GM21737 (cell line): Measurements from ENCODE around the gene ETV5.
"Not testable (repeated sequence)": the region's sequence is repeated elsewhere in the genome, so short reads cannot be mapped to it uniquely, and the experiment has no call there.

Source experiments
- ATAC-seq: cut with Tn5 transposase; IDR thresholded peaks from one replicate; pipeline ENCODE4 v1.9.1; 2021; ENCODE audit warnings: mild to moderate bottlenecking, moderate library complexity; ENCODE audit not compliant: unreplicated experiment

The ETV5 gene

DNA sequence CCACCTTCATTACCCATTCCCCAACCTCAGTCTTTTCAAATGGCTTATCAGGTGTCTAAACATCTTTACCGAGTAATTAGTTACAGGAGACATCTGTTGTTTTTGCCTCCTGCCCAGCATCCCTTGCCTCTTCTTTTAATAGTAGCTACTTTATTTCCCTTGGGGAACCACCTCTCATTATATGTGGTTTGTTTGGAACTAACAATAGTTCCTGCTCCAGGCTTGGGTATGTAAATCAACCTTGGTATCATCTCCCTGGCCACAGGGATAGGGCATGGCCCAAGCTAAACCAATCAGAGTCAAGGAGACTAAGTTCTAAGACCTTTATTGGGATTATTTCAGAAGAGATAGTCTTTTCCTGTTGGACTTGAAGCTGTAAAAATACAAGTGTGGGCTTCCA, 76.6 kb downstream of the ETV5 start:
- no peak for ATAC-seq

DNA sequence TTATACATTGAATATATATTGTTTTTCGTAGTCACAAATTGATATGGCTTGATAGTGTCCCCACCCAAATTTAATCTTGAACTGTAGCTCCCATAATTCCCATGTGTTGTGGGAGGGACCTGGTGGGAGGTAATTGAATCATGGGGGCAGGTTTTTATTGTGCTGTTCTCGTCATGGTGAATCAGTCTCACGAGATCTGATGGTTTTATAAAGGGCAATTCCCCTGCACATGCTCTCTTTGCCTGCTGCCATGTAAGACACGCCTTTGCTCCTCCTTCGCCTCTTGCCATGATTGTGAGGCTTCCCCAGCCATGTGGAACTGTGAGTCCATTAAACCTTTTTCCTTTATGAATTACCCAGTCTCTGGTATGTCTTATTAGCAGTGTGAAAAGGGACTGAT, 82.9 kb downstream of the ETV5 start:
- ATAC-seq: not testable (repeated sequence)

DNA sequence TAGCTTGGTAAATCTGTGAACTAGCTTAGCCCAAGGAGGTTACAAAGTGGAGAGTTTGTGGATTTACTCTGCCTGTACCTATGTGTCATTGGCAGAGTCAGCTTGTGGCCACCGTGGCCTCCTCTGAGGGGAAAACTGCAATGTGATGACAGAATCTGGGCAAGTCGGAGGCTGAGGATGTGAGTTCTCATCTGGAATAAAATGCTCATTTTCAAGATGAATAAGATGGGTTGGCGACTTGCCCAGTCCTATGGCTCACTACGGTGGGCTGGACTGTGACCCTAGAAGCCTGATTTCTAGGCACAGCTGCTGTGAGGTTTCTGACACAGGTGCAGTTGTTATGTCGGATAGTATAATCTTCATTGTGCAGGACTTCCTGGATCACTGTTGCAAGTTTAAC, 83.7 kb downstream of the ETV5 start:
- ATAC-seq: no peak

DNA sequence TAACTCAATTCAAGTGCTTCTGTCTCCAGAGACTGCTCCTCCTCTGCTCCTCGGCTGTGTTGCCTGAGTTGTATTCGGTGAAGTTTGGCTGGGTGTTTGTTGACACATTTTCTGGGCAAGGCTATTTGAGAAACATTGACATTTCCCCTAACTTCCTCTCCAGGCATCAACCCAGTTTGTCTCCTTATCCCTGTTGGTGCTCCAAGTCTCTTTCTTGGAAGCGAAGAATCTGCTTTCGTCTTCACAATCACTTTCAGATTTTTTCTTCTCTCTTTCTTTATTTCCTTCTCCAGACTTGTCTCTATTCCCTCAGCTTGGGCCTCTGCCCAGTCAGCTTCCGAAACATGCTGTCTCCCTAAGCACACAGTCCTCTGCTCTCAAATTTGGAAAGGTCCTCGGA, 84.7 kb downstream of the ETV5 start:
- no peak for ATAC-seq

DNA sequence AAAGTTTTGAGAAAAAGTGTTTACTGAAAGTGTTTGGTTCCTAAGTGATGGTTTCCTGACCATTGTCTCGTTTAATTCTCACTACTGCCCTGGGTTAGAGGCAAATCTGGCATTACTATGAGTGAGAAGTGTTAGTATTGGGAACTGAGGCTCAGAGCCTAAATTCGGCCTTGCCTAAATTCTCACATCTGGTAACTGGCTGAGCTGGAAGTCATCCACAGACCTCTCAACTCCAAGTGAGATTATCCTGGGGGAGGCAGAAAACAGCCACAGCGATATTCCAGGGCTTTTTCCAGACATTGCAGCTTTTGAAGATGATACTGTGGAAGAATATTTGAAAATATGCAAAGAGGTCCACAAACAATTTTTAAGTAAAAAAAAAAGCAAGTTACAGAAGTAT, 86.0 kb downstream of the ETV5 start:
- ATAC-seq: no peak

DNA sequence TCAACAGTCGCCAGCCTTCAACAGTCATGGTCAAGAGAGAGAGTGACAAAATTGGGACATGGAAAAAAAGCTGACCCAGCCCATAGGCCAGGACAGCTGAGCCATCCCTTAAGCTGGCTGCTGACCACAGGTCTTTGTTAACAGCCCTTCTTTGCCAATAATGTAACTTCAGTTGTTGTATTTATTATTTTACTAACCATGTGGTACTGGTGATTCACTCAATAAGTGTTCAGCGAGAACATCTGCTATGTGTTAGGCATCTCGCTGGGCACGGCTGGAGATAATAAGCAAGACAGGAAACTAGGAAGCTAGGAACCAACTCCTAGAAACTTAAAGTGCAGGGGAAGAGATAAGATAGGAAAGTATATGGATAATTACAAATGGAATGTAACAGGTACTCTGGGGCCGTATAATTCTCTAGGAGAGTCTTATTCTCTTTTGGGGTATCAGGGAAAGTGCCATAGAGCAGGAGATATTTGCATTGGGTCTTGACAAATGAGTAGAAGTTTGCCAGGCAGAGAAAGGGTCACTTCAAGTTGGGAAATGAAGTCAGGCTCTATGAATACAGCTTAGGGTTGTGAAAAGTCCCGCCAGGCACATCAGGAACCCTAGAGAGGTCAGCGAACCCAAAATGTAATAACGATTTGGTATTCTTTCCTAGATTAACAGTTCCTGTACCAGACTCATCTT, 87.1 kb downstream of the ETV5 start:
- ATAC-seq: no peak

DNA sequence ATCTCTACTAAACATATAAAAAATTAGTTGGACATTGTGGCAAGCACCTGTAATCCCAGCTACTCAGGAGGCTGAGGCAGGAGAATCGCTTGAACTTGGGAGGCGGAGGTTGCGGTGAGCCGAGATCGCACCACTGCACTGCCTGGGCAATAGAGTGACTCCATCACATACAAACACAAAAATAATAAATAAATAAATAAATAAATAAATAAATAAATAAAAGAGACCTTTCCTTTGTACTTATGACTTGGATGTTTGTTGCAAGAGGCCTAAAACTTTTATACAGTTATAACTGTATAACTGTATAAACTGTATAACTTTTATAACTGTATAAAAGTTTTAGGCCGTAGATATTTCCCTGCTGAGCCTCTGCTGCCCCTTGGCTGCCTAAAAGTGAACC, 87.6 kb downstream of the ETV5 start:
- not testable (repeated sequence) for ATAC-seq

DNA sequence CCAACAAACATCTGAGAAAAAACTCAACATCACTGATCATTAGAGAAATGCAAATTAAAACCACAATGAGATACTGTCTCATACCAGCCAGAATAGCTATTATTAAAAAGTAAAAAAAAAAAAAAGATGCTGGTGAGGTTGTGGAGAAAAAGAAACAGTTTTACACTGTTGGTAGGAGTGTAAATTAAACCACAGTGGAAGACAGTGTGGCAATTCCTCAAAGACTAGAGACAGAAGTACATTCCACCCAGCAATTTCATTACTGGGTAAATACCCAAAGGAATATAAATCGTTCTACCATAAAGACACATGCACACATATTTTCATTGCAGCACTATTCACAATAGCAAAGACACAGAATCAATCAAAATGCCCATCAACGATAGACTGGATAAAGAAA, 89.6 kb downstream of the ETV5 start:
- ATAC-seq: not testable (repeated sequence)

DNA sequence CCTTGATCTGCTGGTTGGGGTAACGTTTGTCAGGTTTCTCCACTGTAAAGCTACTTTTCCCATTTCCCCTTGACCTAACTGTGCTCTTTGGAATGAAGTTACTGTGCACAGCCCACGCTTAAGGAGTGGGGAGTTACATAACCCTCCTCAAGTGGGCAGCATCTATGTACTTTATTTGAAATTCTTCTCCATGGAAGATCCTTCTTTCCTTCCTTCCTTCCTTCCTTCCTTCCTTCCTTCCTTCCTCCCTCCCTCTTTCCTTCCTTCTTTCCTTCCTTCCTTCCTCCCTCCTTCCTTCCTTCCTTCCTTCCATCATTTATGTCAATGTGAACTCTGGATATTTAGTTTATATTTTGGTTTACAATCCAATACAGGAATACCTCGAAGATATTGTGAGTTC, 94.0 kb downstream of the ETV5 start:
- ATAC-seq: no peak

DNA sequence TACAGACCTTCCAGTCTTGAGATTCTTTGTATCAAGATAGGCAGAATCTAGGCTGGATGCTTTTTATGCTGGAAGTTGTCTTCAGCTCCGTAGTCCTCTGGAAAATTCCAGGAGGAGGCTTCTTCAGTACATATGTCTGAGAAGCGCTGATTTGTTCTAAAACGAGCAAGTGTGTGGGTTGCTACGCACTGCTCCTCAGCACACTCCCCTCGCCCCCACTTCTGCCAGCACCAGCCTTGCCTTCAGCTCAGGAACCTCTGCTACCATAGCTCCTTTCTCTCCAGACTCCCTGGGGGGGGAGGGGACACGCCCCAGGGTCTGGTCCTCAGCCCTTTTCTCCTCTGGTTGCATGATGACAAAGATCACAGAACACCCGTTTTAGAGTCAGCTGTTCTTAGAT, 95.6 kb downstream of the ETV5 start:
- ATAC-seq: no peak

DNA sequence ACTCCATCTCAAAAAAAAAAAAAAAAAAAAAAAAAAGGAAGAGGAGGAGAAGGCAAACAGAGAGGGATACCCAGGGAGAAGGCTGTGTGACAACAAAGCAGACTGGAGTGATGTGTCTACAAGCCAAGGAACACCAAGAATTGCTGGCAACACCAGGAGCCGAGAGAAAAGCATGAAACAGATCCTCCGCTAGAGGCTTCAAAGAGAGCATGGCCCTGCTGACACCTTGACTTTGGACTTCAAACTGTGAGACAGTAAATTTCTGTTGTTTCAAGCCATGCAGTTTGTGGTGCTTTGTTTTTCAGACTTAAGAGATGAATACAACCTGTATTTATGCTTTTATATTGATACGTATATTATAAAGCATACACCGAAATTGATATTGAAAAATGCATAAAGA, 96.8 kb downstream of the ETV5 start:
- ATAC-seq: no peak

DNA sequence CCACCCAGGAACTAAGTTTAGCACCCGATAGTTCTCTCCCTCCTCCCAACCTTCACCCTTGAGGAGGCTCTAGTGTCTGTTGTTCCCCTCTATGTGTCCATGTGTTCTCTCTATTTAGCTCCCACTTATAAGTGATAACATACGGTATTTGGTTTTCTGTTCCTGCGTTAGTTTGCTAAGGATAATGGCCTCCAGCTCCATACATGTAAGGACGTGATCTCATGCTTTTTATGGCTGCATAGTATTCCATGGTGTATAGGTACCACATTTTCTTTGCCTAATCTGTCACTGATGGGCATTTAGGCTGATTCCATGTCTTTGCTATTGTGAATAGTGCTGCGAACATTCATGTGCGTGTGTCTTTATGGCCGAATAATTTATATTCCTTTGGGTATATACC, 104.2 kb downstream of the ETV5 start:
- no peak for ATAC-seq

DNA sequence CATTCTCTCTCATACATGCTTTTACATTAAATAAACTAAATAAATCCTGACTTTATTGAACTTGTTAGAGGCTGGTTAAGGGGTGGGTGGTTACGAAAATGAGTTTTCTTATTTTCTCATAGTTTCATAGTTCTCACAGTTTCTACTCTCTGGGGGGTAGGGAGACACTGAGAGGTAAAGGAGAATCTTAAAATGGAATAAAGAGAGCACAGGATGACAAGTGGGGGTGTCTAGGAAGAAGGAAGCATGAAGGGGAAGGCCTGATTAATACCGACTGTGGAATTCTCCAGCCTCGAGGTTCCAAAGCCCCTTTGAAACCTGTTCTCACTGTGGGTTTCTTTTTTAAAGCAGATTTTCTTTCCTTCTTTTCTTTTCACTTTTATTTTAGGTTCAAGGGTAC, 104.7 kb downstream of the ETV5 start:
- ATAC-seq: no peak

DNA sequence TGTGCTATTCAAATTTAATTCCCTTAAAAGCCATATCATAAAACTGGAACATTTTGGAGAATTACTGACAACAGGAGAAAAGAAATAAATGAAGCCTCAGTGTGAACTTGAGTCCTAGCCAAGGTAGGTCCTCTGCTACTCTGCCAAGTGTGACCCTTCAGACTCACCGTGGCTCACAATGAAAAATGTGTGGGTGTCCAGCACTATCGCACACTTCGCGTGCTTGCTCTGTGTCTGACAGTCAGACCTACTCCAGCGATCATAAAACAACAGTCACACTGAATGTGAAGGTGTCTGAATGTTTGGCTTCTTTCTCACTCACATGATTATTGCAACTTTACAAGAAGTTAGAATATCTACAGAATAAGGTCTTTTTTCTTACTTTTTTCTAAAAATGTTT, 105.3 kb downstream of the ETV5 start:
- no peak for ATAC-seq

DNA sequence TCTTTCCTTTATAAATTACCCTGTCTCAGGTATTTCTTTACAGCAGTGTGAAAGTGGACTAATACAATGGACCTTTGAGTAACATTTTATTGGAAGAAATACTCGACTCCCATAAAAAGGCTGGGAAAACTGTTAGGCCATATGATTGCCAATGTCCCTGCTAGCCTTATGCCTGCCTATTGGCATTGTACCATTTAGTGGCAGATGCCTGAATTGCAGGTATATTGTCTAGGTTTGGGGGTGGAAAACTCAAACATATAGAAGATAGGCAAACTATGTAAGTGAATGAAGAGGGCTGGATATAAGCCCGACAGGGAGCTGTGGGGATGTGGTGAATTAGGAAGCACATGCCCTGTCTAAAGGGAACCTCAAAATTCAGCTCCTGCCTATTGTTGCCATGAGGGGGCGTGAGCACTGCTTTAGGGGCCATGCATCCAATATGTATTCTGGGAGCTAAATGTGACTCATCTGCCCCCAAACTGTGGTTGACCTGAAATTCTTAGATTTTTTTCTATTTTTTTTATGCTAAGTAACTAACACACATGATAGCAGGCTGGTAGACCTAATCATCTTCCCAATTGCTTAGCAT, 105.9 kb downstream of the ETV5 start:
- ATAC-seq: no peak

DNA sequence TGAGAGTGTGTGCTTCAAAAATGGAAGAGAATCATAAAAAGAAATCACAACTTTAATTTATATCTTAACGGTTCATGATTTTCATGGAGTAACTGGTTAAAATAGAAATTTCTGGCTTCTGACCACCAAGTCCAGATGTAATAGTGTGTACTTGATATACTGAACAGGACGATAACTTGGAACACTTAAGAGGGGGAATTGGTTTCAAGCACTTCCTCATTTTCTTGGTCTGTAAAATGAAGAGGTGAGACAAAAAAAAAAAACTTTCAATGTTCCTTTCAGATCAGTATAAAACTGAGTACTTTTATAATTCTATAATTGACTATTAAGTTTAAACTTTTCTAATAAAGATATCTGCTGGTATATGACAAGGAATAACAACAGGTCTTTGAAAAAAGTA, 107.0 kb downstream of the ETV5 start:
- ATAC-seq: no peak

DNA sequence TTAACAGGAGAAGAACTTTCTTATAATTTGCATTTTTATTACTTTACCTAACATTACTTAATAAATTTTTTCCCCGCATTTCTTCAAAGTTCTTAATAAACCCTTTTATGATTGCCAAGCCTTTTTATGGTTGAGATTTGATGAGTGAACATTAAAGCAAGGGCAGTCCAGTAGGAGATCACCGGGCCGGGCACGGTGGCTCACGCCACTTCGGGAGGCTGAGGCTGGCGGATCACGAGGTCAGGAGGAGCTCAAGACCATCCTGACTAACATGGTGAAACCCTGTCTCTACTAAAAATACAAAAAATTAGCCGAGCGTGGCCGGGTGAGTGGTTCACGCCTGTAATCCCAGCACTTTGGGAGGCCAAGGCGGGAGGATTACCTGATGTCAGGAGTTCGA, 109.7 kb downstream of the ETV5 start:
- no peak for ATAC-seq

DNA sequence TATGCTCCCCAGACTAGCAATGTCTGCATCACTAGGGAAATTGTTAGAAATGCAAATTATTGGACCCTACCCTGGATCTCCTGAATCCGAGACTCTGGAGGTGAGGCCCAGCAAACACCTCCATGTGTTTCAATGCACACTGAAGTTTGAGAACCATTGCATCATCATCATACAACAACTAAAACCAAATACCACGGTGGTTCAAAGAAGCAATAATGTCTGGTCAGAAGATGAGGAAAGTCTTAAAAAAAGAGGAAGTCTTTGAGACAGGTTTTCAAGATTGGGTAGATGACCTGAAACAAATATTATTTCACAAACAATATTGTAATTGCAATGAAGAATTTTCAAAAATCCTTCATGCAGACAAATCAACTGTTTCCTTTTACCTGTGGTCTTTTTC, 110.8 kb downstream of the ETV5 start:
- no peak for ATAC-seq

DNA sequence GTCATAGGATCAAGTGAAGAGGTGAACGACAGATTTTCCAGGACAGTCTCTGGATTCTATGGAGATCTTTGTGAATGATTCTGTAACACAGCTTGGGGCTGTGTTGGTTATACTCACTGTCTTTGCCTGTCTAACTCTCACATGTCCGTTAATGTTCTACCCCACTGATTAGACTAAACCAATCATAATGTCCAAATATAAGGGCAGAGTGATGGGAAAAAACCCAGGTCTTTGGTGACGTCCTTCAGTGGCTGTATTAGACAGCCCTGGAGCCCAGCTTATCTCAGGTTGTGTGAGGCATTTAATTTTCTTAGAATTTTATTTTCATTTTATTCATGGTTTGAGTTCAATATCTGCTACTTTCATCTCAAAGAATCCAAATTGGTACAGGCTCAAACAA, 111.8 kb downstream of the ETV5 start:
- ATAC-seq: no peak
